ENCODE measurements around the gene COL4A5. TPM values are rescaled to one million over a fixed set of nuclear protein-coding genes. Genes with fewer than 3 reads are reported as not detected.

The COL4A5 gene
- total and polyA plus RNA-seq, 4 donors = 49.4 to 119 (median 70.0) TPM

DNA sequence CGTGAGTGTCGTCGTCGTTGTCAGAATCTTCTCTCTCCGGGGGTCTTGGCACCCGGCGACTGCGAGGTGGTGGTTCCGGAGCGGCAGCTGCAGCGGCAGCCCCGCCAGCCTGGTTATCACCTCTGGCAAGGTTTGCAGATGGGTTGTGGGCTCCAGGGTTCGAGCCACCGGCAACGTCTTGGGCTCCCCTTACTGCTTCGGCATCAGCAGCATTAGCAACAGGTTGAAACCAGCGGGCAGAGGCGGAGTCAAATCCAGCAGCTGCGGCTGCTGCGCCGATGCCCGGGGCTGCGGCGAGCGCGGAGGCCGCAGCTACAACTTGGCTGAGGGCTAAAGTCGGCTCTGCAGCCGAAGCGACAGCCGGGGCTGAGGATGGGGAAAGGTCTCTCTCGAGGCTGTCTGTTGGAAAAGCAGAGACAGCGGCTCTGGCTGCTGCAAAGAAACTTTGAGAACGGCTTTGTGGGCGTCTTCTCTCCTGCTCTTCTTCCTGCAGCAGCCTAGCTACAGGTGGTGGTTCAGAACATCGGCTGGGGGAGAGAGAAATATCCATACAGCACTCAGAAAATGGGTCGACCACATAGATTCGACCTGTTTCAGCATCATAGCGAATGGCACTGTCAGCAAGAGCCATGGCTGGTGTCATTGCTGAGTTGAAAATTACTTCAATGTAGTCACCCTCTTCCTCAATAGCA lies 293.1 kb downstream of the COL4A5 start:
- no peaks in the 10 kb centered on the region for H3K36me3 ChIP-seq (ENCODE audit: control insufficient read depth, insufficient read depth, low read length)
- no peaks in the 10 kb centered on the region for H3K9me3 ChIP-seq (ENCODE audit: control insufficient read depth, insufficient read depth, low read length)
- H3K27ac ChIP-seq (ENCODE audit: low read depth, low read length) = no peak overlapping the region
- H3K27me3 ChIP-seq (ENCODE audit: control insufficient read depth, insufficient read depth, low read length) = peaks cover 56% of the 10 kb centered on the region
- peak overlapping the region; percentile 13 for H3K4me3 ChIP-seq (ENCODE audit: low read depth, low read length)
- peak in 2 of 6 donors; percentile 30 to 52 for DNase-seq (ENCODE audit: low read depth in 4 of 6, low spot score in 6 of 6)
- peaks cover 25% of the 10 kb centered on the region for H3K4me1 ChIP-seq (ENCODE audit: control insufficient read depth, insufficient read depth, low read length)
- WGBS (ENCODE audit: insufficient coverage) = 19% methylated on average over 38 of the region's 39 CpGs

DNA sequence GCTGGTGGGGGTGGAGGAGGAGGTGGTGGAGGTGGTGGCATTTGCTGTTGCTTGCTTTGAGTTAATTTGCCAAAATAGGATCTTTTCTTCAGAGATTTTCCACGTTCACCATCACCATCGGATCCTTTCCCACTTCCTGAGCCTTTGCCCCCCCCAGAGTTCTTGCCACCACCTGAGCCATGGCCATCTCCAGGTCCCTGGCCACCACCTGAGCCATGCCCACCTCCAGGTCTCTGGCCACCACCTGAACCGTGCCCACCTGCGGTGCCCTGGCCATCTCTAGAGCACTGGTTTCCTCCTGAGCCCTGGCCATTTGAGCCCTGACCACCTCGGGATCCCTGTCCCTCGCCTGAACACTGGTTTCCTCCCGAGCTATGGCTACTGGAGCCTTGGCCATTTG lies 294.8 kb downstream of the COL4A5 start:
- Histone ChIP-seq H3K4me1 (ENCODE audit: control insufficient read depth, insufficient read depth, low read length) (peaks cover 25% of the 10 kb centered on the region), H3K27ac (ENCODE audit: low read depth, low read length) (no peak overlapping the region), H3K9me3 (ENCODE audit: control insufficient read depth, insufficient read depth, low read length) (no peaks in the 10 kb centered on the region), H3K36me3 (ENCODE audit: control insufficient read depth, insufficient read depth, low read length) (no peaks in the 10 kb centered on the region), H3K27me3 (ENCODE audit: control insufficient read depth, insufficient read depth, low read length) (peaks cover 61% of the 10 kb centered on the region), H3K4me3 (ENCODE audit: low read depth, low read length) (no peak overlapping the region)
- DNase-seq (ENCODE audit: low read depth in 4 of 6, low spot score in 6 of 6) = no peak
- whole genome bisulfite sequencing (ENCODE audit: insufficient coverage) = 57% methylated on average over 7 of the region's 7 CpGs

DNA sequence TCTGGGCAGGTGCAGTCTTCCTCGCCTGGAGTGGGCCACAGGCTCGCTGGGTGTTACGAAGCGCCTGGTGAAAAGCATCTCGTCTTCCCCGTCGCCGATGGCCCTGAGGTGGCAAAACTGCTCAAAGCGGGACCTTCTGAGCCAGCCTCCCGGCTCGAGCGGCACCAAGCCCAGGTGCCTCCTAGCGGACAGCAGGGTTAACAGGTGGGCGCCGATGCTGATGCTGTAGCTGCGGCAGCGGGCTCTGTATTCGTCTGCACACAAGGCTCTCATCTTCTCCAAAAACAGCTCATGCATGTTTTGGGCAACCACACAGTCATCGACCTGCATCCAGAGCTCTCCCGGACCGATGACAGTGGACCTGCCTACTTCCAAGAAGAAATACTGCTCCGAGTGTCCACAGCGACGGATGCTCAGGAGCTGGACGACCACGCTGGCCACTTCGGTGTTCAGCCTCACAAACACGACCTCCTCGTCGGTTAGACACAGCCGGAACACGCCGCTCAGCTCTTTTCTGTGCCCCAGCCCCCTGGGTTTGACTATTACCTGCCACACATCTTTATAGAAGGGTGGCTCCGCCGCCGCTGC lies 295.5 kb downstream of the COL4A5 start:
- Histone ChIP-seq H3K9me3 (ENCODE audit: control insufficient read depth, insufficient read depth, low read length) (no peaks in the 10 kb centered on the region), H3K27me3 (ENCODE audit: control insufficient read depth, insufficient read depth, low read length) (peaks cover 64% of the 10 kb centered on the region), H3K36me3 (ENCODE audit: control insufficient read depth, insufficient read depth, low read length) (no peaks in the 10 kb centered on the region), H3K4me3 (ENCODE audit: low read depth, low read length) (peak overlapping the region; percentile 58), H3K27ac (ENCODE audit: low read depth, low read length) (no peak overlapping the region), H3K4me1 (ENCODE audit: control insufficient read depth, insufficient read depth, low read length) (peaks cover 25% of the 10 kb centered on the region)
- WGBS (ENCODE audit: insufficient coverage) = 24% methylated on average over 36 of the region's 36 CpGs
- peak in 2 of 6 donors; percentile 22 to 37 for DNase-seq (ENCODE audit: low read depth in 4 of 6, low spot score in 6 of 6)

DNA sequence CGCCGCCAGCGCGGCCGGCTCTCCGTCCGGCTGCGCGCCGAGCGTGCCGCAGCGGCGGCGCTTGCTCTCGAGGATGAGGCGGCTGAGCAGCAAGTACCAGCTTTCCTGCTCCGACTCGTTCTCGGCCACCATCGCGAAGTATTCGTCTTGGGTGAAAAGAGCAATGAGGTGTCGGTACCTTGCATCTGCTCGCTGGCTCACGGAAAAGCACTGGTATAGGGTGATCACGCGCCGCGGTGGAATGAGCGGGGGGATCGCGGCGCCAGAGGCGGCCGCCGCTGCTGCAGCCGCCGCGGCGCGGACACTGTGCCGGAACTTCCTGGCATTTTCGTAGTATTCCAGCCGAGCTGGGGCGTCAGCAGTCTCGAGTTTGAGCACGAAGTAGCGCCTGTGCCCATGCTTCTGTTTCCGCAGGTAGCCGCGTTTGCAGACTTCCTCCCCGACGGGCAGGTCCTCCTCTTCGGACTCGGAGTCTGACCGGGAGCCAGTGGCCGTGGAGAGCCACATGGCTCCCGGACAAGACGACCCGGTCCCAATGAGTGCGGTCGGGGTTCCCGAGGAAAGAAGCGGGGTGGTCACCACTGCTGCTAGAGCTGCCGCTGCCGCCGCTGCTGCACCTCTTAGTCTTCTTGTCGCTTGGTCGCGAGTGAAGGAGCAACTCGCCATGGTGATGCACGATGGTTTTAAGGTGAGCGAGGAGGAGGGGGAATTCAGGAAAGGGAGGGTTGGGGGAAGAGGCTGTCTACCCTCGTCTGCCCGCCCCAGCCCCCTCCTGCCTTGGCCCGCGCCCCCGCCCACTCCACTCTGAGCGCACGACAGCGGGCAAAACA lies 296.3 kb downstream of the COL4A5 start:
- Histone ChIP-seq H3K27ac (ENCODE audit: low read depth, low read length) (no peak overlapping the region), H3K27me3 (ENCODE audit: control insufficient read depth, insufficient read depth, low read length) (peaks cover 60% of the 10 kb centered on the region), H3K4me3 (ENCODE audit: low read depth, low read length) (peak overlapping the region; percentile 58), H3K9me3 (ENCODE audit: control insufficient read depth, insufficient read depth, low read length) (no peaks in the 10 kb centered on the region), H3K4me1 (ENCODE audit: control insufficient read depth, insufficient read depth, low read length) (peaks cover 25% of the 10 kb centered on the region), H3K36me3 (ENCODE audit: control insufficient read depth, insufficient read depth, low read length) (no peaks in the 10 kb centered on the region)
- peak in 2 of 6 donors; percentile 48 to 64 for DNase-seq (ENCODE audit: low read depth in 4 of 6, low spot score in 6 of 6)
- 21% methylated on average over 80 of the region's 82 CpGs for WGBS (ENCODE audit: insufficient coverage)

DNA sequence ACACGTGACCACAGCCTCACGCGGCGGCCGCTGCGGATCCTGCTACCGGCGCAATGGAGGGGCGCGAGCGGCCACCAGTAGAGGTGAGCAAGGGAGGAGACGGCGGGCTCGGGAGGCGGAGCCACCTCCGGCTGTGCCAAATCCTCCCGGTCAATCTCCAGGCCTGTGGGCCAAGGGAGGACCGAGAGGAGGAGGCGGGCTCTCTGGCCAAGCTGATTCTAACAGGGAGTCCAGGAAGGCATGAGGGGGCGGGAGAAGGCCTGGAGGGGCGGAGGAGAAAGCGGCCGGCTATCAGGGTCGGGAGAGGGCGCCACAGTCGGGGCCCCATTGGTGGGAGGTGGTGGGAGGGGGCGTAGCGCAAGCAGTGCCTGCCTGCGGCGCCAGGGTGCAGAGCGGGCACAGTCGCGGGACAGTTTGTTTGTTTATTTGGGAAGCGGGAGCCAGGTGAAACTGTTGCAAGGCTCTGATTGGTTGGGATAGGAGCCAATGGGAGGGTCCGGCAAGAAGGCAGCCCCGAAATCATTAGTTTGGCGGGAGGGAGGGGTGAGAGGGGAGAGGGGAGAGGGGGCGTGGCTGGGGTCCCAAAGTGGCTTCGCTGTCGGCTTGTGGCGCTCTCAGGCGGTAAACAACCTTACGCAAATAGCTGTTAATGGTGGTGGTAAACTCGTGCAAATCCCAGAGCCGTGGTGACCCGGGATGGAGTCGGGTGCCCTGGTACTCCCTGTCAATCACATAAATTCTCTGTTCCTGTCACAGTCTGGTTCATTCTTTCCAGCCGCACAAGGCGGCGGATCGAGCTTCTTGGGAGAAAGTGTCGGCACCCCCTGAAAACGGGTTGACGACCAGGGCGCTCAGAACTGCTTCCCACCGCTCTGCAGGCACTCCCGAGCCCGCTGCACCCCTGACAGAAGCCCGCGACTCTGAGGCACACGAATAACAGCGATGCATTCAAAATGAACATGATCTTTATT lies 297.2 kb downstream of the COL4A5 start, which contains the start of gene IRS4:
IRS4 (minus strand) TSS at position 55 of the 971 bp plus-strand sequence.
- WGBS (ENCODE audit: insufficient coverage) = 23% methylated on average over 62 of the region's 62 CpGs
- H3K9me3 ChIP-seq (ENCODE audit: control insufficient read depth, insufficient read depth, low read length) = no peaks in the 10 kb centered on the region
- no peaks in the 10 kb centered on the region for H3K36me3 ChIP-seq (ENCODE audit: control insufficient read depth, insufficient read depth, low read length)
- peak in 2 of 6 donors; percentile 78 to 88 for DNase-seq (ENCODE audit: low read depth in 4 of 6, low spot score in 6 of 6)
- peaks cover 25% of the 10 kb centered on the region for H3K4me1 ChIP-seq (ENCODE audit: control insufficient read depth, insufficient read depth, low read length)
- H3K27ac ChIP-seq (ENCODE audit: low read depth, low read length) = peak within 1 kb of the TSS; percentile 36
- peaks cover 52% of the 10 kb centered on the region for H3K27me3 ChIP-seq (ENCODE audit: control insufficient read depth, insufficient read depth, low read length)
- H3K4me3 ChIP-seq (ENCODE audit: low read depth, low read length) = peak within 1 kb of the TSS; percentile 58

DNA sequence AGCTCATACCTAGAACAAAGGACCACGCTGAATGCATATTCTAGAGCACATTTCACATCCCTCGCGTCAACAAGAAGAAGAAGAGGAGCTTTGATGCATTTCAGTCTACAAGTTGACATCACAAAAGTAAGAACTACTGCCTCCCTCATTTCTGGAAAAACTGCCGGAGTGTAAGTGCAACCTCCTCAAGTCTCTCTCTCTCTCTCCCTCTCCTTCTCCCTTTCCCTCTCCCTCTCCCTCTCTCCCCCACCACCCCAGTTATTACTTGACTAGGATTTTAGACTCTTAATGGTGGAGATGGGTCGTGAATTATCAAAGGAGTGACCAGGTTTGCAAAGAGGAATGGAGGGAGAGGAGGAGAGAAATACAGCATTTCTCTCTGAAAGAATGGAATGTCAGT lies 298.1 kb downstream of the COL4A5 start:
- WGBS (ENCODE audit: insufficient coverage) = 31% methylated on average over 3 of the region's 5 CpGs
- Histone ChIP-seq H3K9me3 (ENCODE audit: control insufficient read depth, insufficient read depth, low read length) (no peaks in the 10 kb centered on the region), H3K36me3 (ENCODE audit: control insufficient read depth, insufficient read depth, low read length) (no peaks in the 10 kb centered on the region), H3K4me3 (ENCODE audit: low read depth, low read length) (no peak overlapping the region), H3K4me1 (ENCODE audit: control insufficient read depth, insufficient read depth, low read length) (peaks cover 21% of the 10 kb centered on the region), H3K27ac (ENCODE audit: low read depth, low read length) (no peak overlapping the region), H3K27me3 (ENCODE audit: control insufficient read depth, insufficient read depth, low read length) (peaks cover 46% of the 10 kb centered on the region)
- peak in 2 of 6 donors; percentile 6 to 18 for DNase-seq (ENCODE audit: low read depth in 4 of 6, low spot score in 6 of 6)

DNA sequence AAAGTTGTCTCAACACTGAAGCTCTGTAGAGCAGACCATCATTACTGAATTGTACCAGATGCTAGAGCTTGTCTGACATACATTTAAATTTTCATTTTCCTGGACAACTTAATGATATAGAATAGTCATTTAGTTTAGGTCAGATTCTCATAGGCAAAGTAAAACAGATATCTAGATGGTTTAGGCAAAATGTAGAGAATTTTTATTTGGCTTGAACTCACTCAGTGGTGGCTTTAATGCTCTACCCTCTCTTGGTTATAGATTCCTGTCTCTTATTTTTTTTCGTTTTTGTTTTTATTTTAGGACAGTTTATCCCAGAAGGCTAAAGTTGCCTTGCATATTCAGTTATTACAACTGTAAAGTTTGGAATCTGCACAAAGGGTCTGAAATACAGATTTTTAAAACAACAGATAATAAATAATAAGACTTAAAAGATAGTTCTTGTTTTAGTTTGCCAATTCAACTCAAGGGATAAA lies 300.7 kb downstream of the COL4A5 start:
- H3K4me1 ChIP-seq (ENCODE audit: control insufficient read depth, insufficient read depth, low read length) = peaks cover 11% of the 10 kb centered on the region
- no peaks in the 10 kb centered on the region for H3K36me3 ChIP-seq (ENCODE audit: control insufficient read depth, insufficient read depth, low read length)
- peaks cover 20% of the 10 kb centered on the region for H3K27me3 ChIP-seq (ENCODE audit: control insufficient read depth, insufficient read depth, low read length)
- no peak overlapping the region for H3K27ac ChIP-seq (ENCODE audit: low read depth, low read length)
- DNase-seq (ENCODE audit: low read depth in 4 of 6, low spot score in 6 of 6) = no peak
- no peak overlapping the region for H3K4me3 ChIP-seq (ENCODE audit: low read depth, low read length)
- H3K9me3 ChIP-seq (ENCODE audit: control insufficient read depth, insufficient read depth, low read length) = no peaks in the 10 kb centered on the region
- WGBS (ENCODE audit: insufficient coverage) = no CpG with 5 or more reads among the region's 1 CpG
